Caki2 (cell line): ENCODE measurements around the gene TCP11. TPM values are rescaled to one million over a fixed set of nuclear protein-coding genes. Genes with fewer than 3 reads are reported as not detected.
A peak's percentile ranks its signal among the peaks of the same experiment; 100 is the strongest.
"Not testable (repeated sequence)": the region's sequence is repeated elsewhere in the genome, so short reads cannot be mapped to it uniquely, and the experiment has no call there.

Source experiments
- DNase-seq: peaks from one replicate; pipeline ENCODE4 v3.0.0-alpha.2; 2015; ENCODE audit warnings: low read depth
- in situ Hi-C: cut with HindIII; loops from 2 replicates; pipeline ENCODE4 v1.10.0; 2016; ENCODE audit warnings: low sequenced_read_pairs, low pct_unique_long_range_greater_than_20kb, mixed read lengths
- total RNA-seq: library from RNA; depleted of rRNA; stranded (reverse); fragments of >200 nt; shearing (Covaris generic); gene quantifications from 2 replicates; pipeline ENCODE4 v1.2.3, GENCODE V29; 2014; ENCODE audit warnings: low replicate concordance

Gene TCP11
- total RNA-seq, 1 experiment from 2014 or later = not detected

GRCh38 chr6:35108309-35108885 lies 32.7 kb downstream of the TCP11 start:
- no peak for DNase-seq
- in situ Hi-C loops = no loop called here

DNA sequence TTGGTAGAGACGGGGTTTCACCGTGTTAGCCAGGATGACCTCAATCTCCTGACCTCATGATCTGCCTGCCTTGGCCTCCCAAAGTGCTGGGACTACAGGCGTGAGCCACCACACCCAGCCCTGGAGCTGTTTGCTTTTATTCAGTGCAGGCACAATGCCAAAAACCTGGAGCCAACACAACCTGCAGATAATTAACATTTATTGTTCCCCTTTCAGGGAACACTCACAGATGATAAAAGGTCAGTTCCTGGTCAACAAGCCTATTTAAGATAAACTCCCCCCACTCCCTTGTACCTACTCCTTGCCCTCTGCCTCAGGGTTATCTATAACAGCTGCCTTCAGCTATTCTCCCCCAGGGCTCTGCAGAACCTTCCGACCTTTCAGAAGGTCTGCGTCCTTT lies 33.4 kb downstream of the TCP11 start:
- DNase-seq, in situ Hi-C loops: not testable (repeated sequence)

GRCh38 chr6:35107208-35107607 lies 33.9 kb downstream of the TCP11 start:
- in situ Hi-C loops, DNase-seq: not testable (repeated sequence)

DNA sequence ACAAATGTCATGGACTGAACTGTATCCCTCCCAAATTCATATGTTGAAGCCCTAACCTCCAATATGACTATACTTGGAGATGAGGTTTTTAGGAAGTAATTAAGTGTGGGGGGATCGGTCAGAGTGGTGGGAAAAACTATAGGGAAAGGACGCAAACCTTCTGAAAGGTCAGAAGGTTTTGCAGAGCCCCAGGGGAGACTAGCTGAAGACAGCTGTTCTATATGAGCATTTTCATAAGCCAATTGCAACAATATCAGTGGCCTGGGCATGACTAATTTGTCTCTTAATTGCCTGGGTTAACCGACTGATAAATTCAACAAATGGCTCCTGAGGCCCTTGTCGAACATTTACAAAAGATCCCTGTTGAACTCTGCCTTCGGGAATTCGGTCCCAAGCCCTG lies 35.1 kb downstream of the TCP11 start:
- in situ Hi-C loops, DNase-seq: not testable (repeated sequence)

DNA sequence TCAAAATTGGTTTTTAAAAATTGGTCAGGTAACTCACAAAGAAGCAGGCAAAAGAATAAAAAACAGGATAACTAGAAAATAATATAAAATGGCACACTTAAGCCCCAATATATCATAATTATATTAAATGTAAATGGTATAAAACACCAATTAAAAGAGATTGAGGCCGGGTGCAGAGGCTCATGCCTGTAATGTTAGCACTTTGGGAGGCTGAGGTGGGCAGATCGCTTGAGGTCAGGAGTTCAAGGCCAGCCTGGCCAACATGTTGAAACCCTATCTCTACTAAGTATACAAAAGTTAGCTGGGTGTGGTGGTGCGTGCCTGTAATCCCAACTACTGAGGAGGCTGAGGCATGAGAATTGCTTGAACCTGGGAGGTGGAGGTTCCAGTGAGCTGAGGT lies 36.1 kb downstream of the TCP11 start:
- in situ Hi-C loops = no loop called here
- no peak for DNase-seq

DNA sequence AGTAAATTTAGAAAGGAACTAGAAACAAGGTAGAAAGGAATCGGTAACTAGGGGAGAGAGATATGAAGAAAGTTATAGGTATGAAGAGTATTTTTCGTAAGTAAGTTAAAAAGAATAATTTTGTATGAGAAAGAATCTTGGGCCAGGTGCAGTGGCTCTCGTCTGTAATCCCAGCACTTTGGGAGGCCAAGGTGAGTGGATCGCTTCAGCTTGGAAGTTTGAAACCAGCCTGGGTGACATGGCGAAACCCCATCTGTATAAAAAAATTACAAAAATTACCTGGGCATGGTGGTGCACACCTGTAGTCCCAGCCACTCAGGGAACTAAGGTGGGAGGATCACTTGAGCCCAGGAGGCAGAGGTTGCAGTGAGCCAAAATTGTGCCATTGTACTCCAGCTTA lies 42.0 kb downstream of the TCP11 start:
- in situ Hi-C loops = no loop called here
- no peak for DNase-seq

GRCh38 chr6:35096129-35096862 lies 44.8 kb downstream of the TCP11 start:
- peak; percentile 69 for DNase-seq
- in situ Hi-C loops = no loop called here

DNA sequence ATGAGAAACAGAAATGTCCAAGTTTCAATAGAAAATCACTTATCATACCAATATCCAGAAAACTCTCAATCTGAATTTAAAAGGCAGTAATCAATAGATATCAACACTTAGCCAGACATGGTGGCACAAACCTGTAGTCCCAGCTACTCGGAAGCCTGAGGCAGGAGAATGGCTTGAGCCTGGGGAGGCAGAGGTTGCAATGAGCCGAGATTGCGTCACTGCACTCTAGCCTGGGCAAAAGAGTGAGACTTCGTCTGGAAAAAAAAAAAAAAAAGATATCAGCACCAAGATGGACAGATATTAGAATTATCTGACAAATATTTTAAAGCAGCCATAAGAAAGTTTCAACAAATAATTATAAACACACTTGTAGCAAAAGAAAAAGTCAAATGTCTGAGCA lies 47.0 kb downstream of the TCP11 start:
- in situ Hi-C loops = no loop called here
- DNase-seq = no peak

GRCh38 chr6:35093783-35094182 lies 47.4 kb downstream of the TCP11 start:
- in situ Hi-C loops = no loop called here

DNA sequence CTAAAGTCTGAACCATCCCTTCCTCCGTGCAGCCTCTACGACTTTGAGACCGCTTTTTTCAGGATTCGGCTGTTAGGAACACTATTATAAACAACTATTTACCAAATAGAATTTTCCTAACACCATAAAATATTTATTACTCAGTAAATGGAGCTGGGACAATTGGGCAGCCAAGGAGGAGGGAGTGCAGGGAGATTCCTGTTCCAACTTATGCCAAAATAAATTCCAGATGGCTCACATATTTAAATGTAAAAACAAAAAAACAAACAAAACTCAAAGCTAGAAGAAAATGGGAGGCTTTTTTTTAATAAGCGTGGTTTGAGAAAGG lies 48.1 kb downstream of the TCP11 start:
- in situ Hi-C loops = no loop called here
- DNase-seq = no peak

More at GRCh38 chr6:35093783-35094182, 47.4 kb downstream of the TCP11 start:
- DNase-seq = no peak

- no peak for DNase-seq
- in situ Hi-C loops = no loop called here
Observed at GRCh38 chr6:35092362-35093117, 48.6 kb downstream of the TCP11 start.

DNA sequence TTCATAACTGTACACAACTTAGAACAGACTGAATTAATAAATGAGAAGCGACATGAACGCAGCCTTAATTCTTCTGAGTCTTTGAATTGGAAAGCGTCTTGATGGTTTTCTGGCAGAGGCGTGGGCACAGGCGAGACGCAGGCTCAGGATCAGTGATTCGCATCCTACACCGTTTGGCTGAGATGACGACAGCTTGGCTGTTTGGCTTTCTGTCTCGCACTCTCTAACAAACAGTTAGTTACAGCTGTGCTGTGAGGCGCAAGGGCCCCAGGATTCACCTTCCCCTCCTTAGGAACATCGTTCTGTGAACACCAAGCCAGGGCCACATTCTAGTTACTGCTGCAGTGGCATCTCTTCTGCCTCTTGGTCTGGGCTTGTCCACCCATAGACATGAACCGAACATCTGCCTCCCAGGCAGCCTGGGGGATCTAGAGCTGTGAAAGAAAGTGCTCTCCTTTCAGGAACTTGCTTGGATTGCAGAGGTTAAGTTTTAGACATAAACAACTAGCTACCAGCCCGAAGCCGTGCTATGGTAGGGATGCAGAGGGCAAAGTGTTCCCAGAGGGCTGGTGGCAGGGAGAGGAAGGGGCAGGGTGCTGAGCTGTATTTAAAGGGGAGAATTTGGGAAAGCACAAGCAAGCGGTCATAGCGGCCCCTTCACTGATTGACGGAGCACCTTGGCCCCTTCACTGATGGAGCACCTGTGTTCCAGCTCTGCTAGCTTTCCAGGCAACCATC lies 49.6 kb downstream of the TCP11 start:
- DNase-seq = no peak
- in situ Hi-C loops = no loop called here

GRCh38 chr6:35090734-35091133 lies 50.4 kb downstream of the TCP11 start:
- no peak for DNase-seq
- in situ Hi-C loops = no loop called here

GRCh38 chr6:35089935-35090505 lies 51.1 kb downstream of the TCP11 start:
- in situ Hi-C loops = no loop called here
- no peak for DNase-seq

DNA sequence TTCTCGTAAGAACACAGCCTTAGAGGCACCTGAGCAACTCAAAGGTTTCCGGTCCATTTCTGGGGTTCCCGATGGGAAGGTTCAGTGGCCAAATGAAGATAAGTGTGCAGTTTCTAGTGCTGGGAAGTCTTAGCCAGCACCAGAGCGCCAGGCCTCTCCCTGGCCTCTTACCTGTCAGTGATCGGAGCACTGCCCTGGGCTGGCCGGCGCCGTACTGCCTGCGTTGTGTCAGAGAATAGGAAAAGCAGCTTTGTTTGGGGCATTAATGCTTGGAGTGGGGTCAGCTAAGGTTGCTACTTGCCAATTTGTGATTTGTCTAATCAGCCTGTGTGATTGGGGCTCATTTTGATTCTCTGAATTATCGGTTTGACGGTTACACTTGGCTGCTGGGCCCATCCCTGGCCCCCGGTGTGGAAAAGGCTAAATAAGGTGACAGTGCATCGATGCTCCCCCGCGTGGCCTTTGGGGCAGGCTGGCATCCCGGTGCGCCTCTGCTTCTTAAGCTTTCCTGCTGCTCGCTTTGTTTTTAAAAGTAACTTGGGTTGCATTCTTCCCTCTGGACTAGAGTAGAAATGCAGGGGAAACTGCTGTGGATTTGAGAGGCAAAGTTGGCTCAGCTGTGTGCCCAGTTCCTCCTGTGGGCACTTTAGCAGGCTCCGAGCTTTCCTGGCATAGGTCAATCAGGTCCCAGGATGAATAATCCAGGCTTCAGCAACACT lies 51.8 kb downstream of the TCP11 start:
- in situ Hi-C loops = no loop called here
- DNase-seq = no peak

- no peak for DNase-seq
- in situ Hi-C loops = no loop called here
Observed at GRCh38 chr6:35088281-35089215, 52.6 kb downstream of the TCP11 start.
